Astrocyte (in vitro differentiated cells and primary cell): ENCODE results near the gene SIGLEC8. TPM values are rescaled to one million over a fixed set of nuclear protein-coding genes. Genes with fewer than 3 reads are reported as not detected.

Source experiments
- DNase-seq: peaks from one replicate; pipeline ENCODE4 v3.0.0-alpha.2; 2010; ENCODE audit warnings: low read depth
- FAIRE-seq: peaks from 2 replicates; lab custom pipeline; 2011; peaks lifted over from hg19 to GRCh38; lab: Jason Lieb, UNC
- H2AFZ ChIP-seq: 2 replicates; pipeline ENCODE4 v1.6.0; 2012; ENCODE audit warnings: low read depth, low read length, inconsistent platforms
- H3K27ac ChIP-seq: 2 replicates; pipeline ENCODE4 v1.5.1; 2011; ENCODE audit warnings: low read depth, low read length, inconsistent platforms
- H3K27me3 ChIP-seq: 2 replicates; pipeline ENCODE4 v1.6.0; 2011; ENCODE audit warnings: low read length, inconsistent platforms; ENCODE audit not compliant: insufficient read depth
- H3K36me3 ChIP-seq: 2 replicates; pipeline ENCODE4 v1.5.1; 2011; ENCODE audit warnings: low read length, inconsistent platforms; ENCODE audit not compliant: insufficient read depth
- H3K4me1 ChIP-seq: 2 replicates; pipeline ENCODE4 v1.5.1; 2011; ENCODE audit warnings: low read length, inconsistent platforms; ENCODE audit not compliant: insufficient read depth
- H3K4me2 ChIP-seq: 2 replicates; pipeline ENCODE4 v1.6.0; 2012; ENCODE audit warnings: low read length, inconsistent platforms
- H3K4me3 ChIP-seq: 2 replicates; pipeline ENCODE4 v1.5.1; 2011; ENCODE audit warnings: low read depth, mild to moderate bottlenecking, low read length, inconsistent platforms; ENCODE audit not compliant: insufficient read depth
- H3K79me2 ChIP-seq: 2 replicates; pipeline ENCODE4 v1.6.0; 2012; ENCODE audit warnings: mild to moderate bottlenecking, low read length, inconsistent platforms; ENCODE audit not compliant: insufficient read depth
- H3K9ac ChIP-seq: 2 replicates; pipeline ENCODE4 v1.6.0; 2012; ENCODE audit warnings: mild to moderate bottlenecking, low read length, inconsistent platforms
- H3K9me3 ChIP-seq: 2 replicates; pipeline ENCODE4 v1.5.1; 2012; ENCODE audit warnings: low read depth, mild to moderate bottlenecking, low read length, inconsistent platforms; ENCODE audit not compliant: insufficient read depth
- H4K20me1 ChIP-seq: 2 replicates; pipeline ENCODE4 v1.6.0; 2012; ENCODE audit warnings: low read length, inconsistent platforms; ENCODE audit not compliant: insufficient read depth
- H3K27ac Mint-ChIP-seq: one replicate; pipeline ENCODE4 v1.8.0; 2021; ENCODE audit warnings: mild to moderate bottlenecking, mixed read lengths; ENCODE audit not compliant: unreplicated experiment
- H3K27me3 Mint-ChIP-seq: one replicate; pipeline ENCODE4 v1.8.0; 2021; ENCODE audit warnings: low read depth, mixed read lengths; ENCODE audit not compliant: unreplicated experiment
- H3K36me3 Mint-ChIP-seq: one replicate; pipeline ENCODE4 v1.8.0; 2021; ENCODE audit warnings: low read depth, mixed read lengths; ENCODE audit not compliant: unreplicated experiment
- H3K4me1 Mint-ChIP-seq: one replicate; pipeline ENCODE4 v1.8.0; 2021; ENCODE audit warnings: low read depth, mixed read lengths; ENCODE audit not compliant: unreplicated experiment
- H3K4me3 Mint-ChIP-seq: one replicate; pipeline ENCODE4 v1.8.0; 2021; ENCODE audit warnings: mild to moderate bottlenecking, moderate library complexity, mixed read lengths; ENCODE audit not compliant: unreplicated experiment
- H3K9me3 Mint-ChIP-seq: one replicate; pipeline ENCODE4 v1.8.0; 2021; ENCODE audit warnings: mild to moderate bottlenecking, mixed read lengths; ENCODE audit not compliant: unreplicated experiment
- CTCF ChIP-seq: IDR thresholded peaks from 2 replicates; pipeline ENCODE4 v1.5.1; 2011; ENCODE audit warnings: low read depth, mild to moderate bottlenecking, inconsistent platforms, low read length, moderate library complexity; ENCODE audit not compliant: insufficient read depth
- EZH2 ChIP-seq: IDR thresholded peaks from 2 replicates; pipeline ENCODE4 v1.6.1; 2012; ENCODE audit warnings: mild to moderate bottlenecking, low read length, inconsistent platforms; ENCODE audit not compliant: insufficient read depth
- total RNA-seq: library from RNA; stranded (reverse); gene quantifications from 2 replicates; pipeline ENCODE4 v1.2.1, GENCODE V29; 2021

SIGLEC8 gene
- total RNA-seq, 1 donor from 2014 or later = not detected

- no peaks in the 10 kb centered on the region for H3K79me2 ChIP-seq
- H3K4me1 ChIP-seq = no peaks in the 10 kb centered on the region
- Mint-ChIP-seq H3K36me3 (no peaks in the 10 kb centered on the region), H3K4me1 (no peaks in the 10 kb centered on the region), H3K27ac (no peak overlapping the region), H3K27me3 (peaks cover 15% of the 10 kb centered on the region), H3K4me3 (no peak overlapping the region), H3K9me3 (peaks cover 19% of the 10 kb centered on the region)
- no peak for FAIRE-seq
- DNase-seq = no peak
- no peaks in the 10 kb centered on the region for H3K9me3 ChIP-seq
- H3K4me2 ChIP-seq = no peak overlapping the region
- H3K27ac ChIP-seq = no peak overlapping the region
- no peak overlapping the region for H3K9ac ChIP-seq
- H3K27me3 ChIP-seq = no peaks in the 10 kb centered on the region
- no peaks in the 10 kb centered on the region for H4K20me1 ChIP-seq
- no peak overlapping the region for H2AFZ ChIP-seq
- no peak overlapping the region for H3K4me3 ChIP-seq
- H3K36me3 ChIP-seq = no peaks in the 10 kb centered on the region
- TF ChIP-seq CTCF = no peak
- no peak for TF ChIP-seq EZH2
Measured at GRCh38 chr19:51493776-51494175, 35.5 kb upstream of the SIGLEC8 start.

- Mint-ChIP-seq H3K36me3 (no peaks in the 10 kb centered on the region), H3K9me3 (peaks cover 13% of the 10 kb centered on the region), H3K27me3 (peaks cover 13% of the 10 kb centered on the region), H3K4me1 (no peaks in the 10 kb centered on the region), H3K27ac (no peak overlapping the region), H3K4me3 (no peak overlapping the region)
- Histone ChIP-seq H3K4me1 (no peaks in the 10 kb centered on the region), H3K4me2 (no peak overlapping the region), H3K4me3 (no peak overlapping the region), H3K36me3 (no peaks in the 10 kb centered on the region), H3K27me3 (no peaks in the 10 kb centered on the region), H3K79me2 (no peaks in the 10 kb centered on the region), H3K9me3 (no peaks in the 10 kb centered on the region), H3K27ac (no peak overlapping the region), H3K9ac (no peak overlapping the region), H4K20me1 (no peaks in the 10 kb centered on the region), H2AFZ (no peak overlapping the region)
- FAIRE-seq = no peak
- no peak for DNase-seq
- TF ChIP-seq EZH2 (no peak), CTCF (no peak)
Measured at GRCh38 chr19:51491586-51491985, 33.3 kb upstream of the SIGLEC8 start.

- Mint-ChIP-seq H3K4me1 (no peaks in the 10 kb centered on the region), H3K4me3 (no peak overlapping the region), H3K27ac (no peak overlapping the region), H3K27me3 (peaks cover 13% of the 10 kb centered on the region), H3K9me3 (peaks cover 13% of the 10 kb centered on the region), H3K36me3 (no peaks in the 10 kb centered on the region)
- no peak overlapping the region for H3K9ac ChIP-seq
- no peak overlapping the region for H3K27ac ChIP-seq
- no peak for FAIRE-seq
- no peak overlapping the region for H2AFZ ChIP-seq
- H4K20me1 ChIP-seq = no peaks in the 10 kb centered on the region
- no peaks in the 10 kb centered on the region for H3K36me3 ChIP-seq
- no peaks in the 10 kb centered on the region for H3K27me3 ChIP-seq
- H3K4me3 ChIP-seq = no peak overlapping the region
- H3K79me2 ChIP-seq = no peaks in the 10 kb centered on the region
- H3K4me1 ChIP-seq = no peaks in the 10 kb centered on the region
- peaks cover 4% of the 10 kb centered on the region for H3K9me3 ChIP-seq
- DNase-seq = no peak
- no peak for TF ChIP-seq CTCF
- no peak for TF ChIP-seq EZH2
- no peak overlapping the region for H3K4me2 ChIP-seq
Measured at GRCh38 chr19:51490676-51491075, 32.4 kb upstream of the SIGLEC8 start.
